Nephron progenitor cell (in vitro differentiated cells): ENCODE data around the gene ATG12.
"Not testable (repeated sequence)": the region's sequence is repeated elsewhere in the genome, so short reads cannot be mapped to it uniquely, and the experiment has no call there.

Source experiments
- DNase-seq: peaks from one replicate; pipeline ENCODE4 v3.0.0; 2021
- H3K27ac Mint-ChIP-seq: 2 replicates; pipeline ENCODE4 v1.8.0; 2021; ENCODE audit warnings: mild to moderate bottlenecking, moderate library complexity, mixed read lengths
- H3K27me3 Mint-ChIP-seq: 2 replicates; pipeline ENCODE4 v1.8.0; 2021; ENCODE audit warnings: mild to moderate bottlenecking, low read depth, mixed read lengths; ENCODE audit not compliant: poor library complexity
- H3K36me3 Mint-ChIP-seq: 2 replicates; pipeline ENCODE4 v1.8.0; 2021; ENCODE audit warnings: low read depth, mixed read lengths
- H3K4me1 Mint-ChIP-seq: 2 replicates; pipeline ENCODE4 v1.8.0; 2021; ENCODE audit warnings: mixed read lengths
- H3K4me3 Mint-ChIP-seq: 2 replicates; pipeline ENCODE4 v1.8.0; 2021; ENCODE audit warnings: mild to moderate bottlenecking, moderate library complexity, mixed read lengths
- H3K9me3 Mint-ChIP-seq: 2 replicates; pipeline ENCODE4 v1.8.0; 2021; ENCODE audit warnings: mild to moderate bottlenecking, moderate library complexity, mixed read lengths
- CTCF ChIP-seq: fragments of 200-600 bp; sonication (generic); IDR thresholded peaks from 2 replicates; pipeline ENCODE4 v1.5.0; 2021; ENCODE audit warnings: antibody characterized with exemption

The ATG12 gene

GRCh38 chr5:115841382-115842088, at the start of gene ATG12, which contains the start of gene AP3S1:
Gene ATG12 (minus strand): TSS chr5:115841565. CDS start chr5:115841552, 13 bp downstream.
Gene AP3S1 (plus strand): TSS chr5:115841935. CDS start chr5:115842038, 103 bp downstream.
- H3K4me3 Mint-ChIP-seq: peak within 1 kb of the TSS; percentile 98
- peak; percentile 90 for DNase-seq
- peaks cover 52% of the 10 kb centered on the region for H3K4me1 Mint-ChIP-seq
- peaks cover 16% of the 10 kb centered on the region for H3K36me3 Mint-ChIP-seq
- H3K27ac Mint-ChIP-seq: peak within 1 kb of the TSS; percentile 100
- TF ChIP-seq CTCF: no peak
- peaks cover 3% of the 10 kb centered on the region for H3K27me3 Mint-ChIP-seq
- H3K9me3 Mint-ChIP-seq: no peaks in the 10 kb centered on the region

GRCh38 chr5:115888027-115888426, 46.7 kb upstream of the ATG12 start:
- no peak overlapping the region for H3K27ac Mint-ChIP-seq
- H3K36me3 Mint-ChIP-seq: peaks cover 19% of the 10 kb centered on the region
- H3K27me3 Mint-ChIP-seq: no peaks in the 10 kb centered on the region
- TF ChIP-seq CTCF: no peak
- H3K4me1 Mint-ChIP-seq: no peaks in the 10 kb centered on the region
- DNase-seq: no peak
- H3K4me3 Mint-ChIP-seq: no peak overlapping the region
- no peaks in the 10 kb centered on the region for H3K9me3 Mint-ChIP-seq

- not testable (repeated sequence) for H3K4me3 Mint-ChIP-seq, H3K27me3 Mint-ChIP-seq, H3K4me1 Mint-ChIP-seq, H3K27ac Mint-ChIP-seq, H3K9me3 Mint-ChIP-seq, DNase-seq
- H3K36me3 Mint-ChIP-seq: peaks cover 42% of the 10 kb centered on the region
These were observed 43.8 kb upstream of the ATG12 start for GRCh38 chr5:115885208-115885607.

GRCh38 chr5:115884704-115885103, 43.3 kb upstream of the ATG12 start:
- Mint-ChIP-seq H3K27ac (no peak overlapping the region), H3K27me3 (no peaks in the 10 kb centered on the region), H3K4me1 (no peaks in the 10 kb centered on the region), H3K4me3 (no peak overlapping the region), H3K36me3 (peaks cover 47% of the 10 kb centered on the region), H3K9me3 (peaks cover 15% of the 10 kb centered on the region)
- no peak for TF ChIP-seq CTCF
- no peak for DNase-seq

- not testable (repeated sequence) for H3K27me3 Mint-ChIP-seq, H3K27ac Mint-ChIP-seq, H3K4me3 Mint-ChIP-seq, H3K4me1 Mint-ChIP-seq, DNase-seq
- Mint-ChIP-seq H3K36me3 (peaks cover 70% of the 10 kb centered on the region), H3K9me3 (peaks cover 36% of the 10 kb centered on the region)
These were observed 41.1 kb upstream of the ATG12 start for GRCh38 chr5:115882434-115882833.

GRCh38 chr5:115877342-115877741, 36.0 kb upstream of the ATG12 start:
- H3K4me1 Mint-ChIP-seq, H3K27me3 Mint-ChIP-seq, DNase-seq, H3K27ac Mint-ChIP-seq, H3K4me3 Mint-ChIP-seq: not testable (repeated sequence)
- Mint-ChIP-seq H3K36me3 (peaks cover 70% of the 10 kb centered on the region), H3K9me3 (peaks cover 36% of the 10 kb centered on the region)

GRCh38 chr5:115875447-115875846, 34.1 kb upstream of the ATG12 start:
- TF ChIP-seq CTCF: no peak
- no peak overlapping the region for H3K4me3 Mint-ChIP-seq
- no peak overlapping the region for H3K27ac Mint-ChIP-seq
- H3K27me3 Mint-ChIP-seq: no peaks in the 10 kb centered on the region
- peaks cover 62% of the 10 kb centered on the region for H3K36me3 Mint-ChIP-seq
- H3K4me1 Mint-ChIP-seq: no peaks in the 10 kb centered on the region
- DNase-seq: no peak
- H3K9me3 Mint-ChIP-seq: peaks cover 29% of the 10 kb centered on the region
